A172 (cell line): Measurements from ENCODE around the gene CIART. TPM values are rescaled to one million over a fixed set of nuclear protein-coding genes. Genes with fewer than 3 reads are reported as not detected.
"Not testable (repeated sequence)": the region's sequence is repeated elsewhere in the genome, so short reads cannot be mapped to it uniquely, and the experiment has no call there.

Source experiments
- DNase-seq: peaks from one replicate; pipeline ENCODE4 v3.0.0-alpha.2; 2015; ENCODE audit warnings: low spot score
- total RNA-seq: library from RNA; depleted of rRNA; stranded (reverse); fragments of >200 nt; shearing (Covaris generic); gene quantifications from 2 replicates; pipeline ENCODE4 v1.2.3, GENCODE V29; 2014

The CIART gene
- total RNA-seq, 1 experiment from 2014 or later, result 15.2 TPM

DNA sequence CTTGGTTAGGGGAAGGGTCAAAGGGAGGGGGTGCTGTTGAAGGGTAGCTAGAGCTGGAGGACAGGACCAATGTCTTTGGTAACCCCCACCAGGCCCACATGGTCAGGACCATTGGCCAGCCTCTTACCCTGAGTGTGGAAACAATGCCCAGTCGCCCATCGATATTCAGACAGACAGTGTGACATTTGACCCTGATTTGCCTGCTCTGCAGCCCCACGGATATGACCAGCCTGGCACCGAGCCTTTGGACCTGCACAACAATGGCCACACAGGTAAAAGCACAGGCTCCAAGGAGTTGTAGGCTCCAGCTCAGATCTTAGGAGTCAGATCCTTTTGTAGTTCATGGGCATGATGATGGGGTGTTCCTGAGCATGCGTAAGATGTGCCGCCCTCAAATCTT, 21.0 kb upstream of the CIART start:
- no peak for DNase-seq

DNA sequence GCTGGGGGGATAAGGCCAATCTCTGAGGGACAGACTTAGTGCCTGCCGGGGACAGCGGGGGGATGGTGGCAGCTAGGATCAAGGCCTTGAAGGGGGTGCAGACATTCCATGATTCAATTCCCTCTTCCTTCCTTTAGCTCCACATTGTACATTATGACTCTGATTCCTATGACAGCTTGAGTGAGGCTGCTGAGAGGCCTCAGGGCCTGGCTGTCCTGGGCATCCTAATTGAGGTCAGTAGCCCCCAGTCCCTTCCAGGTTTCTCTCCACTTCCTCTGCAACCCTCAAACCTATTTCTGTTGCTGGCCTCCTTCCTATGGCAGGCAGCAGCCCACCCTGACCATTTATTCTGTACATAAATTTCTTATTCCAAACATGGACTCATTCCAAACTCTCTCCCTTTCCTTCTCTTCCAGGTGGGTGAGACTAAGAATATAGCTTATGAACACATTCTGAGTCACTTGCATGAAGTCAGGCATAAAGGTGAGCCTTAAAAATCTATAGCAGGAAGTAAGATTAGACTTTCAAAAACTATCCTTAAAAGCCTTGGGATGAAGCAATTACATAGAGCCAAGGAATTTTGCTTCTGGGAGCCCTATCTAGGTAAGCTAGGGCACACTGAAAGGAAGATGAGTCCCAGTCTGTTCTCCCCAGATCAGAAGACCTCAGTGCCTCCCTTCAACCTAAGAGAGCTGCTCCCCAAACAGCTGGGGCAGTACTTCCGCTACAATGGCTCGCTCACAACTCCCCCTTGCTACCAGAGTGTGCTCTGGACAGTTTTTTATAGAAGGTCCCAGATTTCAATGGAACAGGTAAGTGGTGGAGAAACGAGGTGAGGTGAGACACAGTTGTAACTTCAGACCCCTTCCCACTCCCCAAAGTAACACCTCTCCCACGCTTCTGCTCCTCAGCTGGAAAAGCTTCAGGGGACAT, 19.7 kb upstream of the CIART start:
- no peak for DNase-seq

DNA sequence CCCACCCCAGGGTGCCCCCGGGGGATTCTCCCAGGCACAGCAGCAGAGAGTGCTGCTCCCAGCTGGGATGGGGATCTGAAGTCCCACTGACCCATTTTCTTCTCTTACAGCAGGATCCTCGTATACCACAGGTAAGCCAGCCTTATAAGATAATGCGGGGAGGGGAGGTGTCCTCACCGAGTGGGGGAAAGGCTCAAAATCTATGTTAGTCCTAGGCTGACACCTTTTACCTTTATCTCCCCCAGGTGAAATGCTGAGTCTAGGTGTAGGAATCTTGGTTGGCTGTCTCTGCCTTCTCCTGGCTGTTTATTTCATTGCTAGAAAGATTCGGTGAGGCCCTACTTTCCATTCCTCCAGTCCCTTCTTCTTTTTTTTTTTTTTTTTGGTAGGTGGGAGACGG, 18.8 kb upstream of the CIART start:
- DNase-seq, result no peak

DNA sequence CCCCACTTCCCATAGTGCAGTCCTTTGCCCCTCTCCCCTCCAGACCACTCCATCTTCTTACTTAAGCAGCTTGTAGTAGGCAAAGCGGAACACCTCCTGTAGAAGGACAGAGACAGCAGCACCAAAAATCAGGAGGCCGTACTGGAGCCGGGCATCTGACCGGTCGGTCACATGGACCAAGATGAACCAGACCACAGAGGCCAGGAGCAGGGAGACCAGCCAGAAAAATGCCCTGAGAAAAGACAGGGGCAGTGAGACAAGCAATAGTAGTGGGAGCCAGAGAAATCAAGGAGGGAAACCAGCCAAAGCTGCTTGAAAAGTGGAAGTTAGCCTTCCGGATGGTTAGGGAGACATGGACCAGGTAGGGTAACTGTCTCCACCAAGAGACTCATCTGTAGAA, 14.5 kb upstream of the CIART start:
- DNase-seq, result no peak

DNA sequence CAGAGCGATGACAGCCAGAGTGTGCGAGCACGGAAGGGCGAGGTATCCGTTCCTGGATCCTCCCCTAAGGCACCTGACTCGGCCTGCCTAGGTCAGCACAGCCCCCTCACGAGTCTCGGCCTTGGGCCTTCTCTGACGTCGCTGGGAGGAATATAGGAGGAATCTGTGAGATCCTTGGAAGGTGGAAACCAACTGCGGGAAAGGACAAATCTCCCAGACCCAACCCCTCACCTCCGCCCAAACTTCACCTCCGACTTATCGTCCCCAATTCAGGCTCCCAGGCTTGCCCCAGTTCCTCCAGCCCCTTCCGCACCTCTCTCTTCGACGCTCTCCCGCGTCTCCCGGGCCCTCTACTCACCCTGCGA, 14.0 kb upstream of the CIART start:
- peak; percentile 44 for DNase-seq

DNA sequence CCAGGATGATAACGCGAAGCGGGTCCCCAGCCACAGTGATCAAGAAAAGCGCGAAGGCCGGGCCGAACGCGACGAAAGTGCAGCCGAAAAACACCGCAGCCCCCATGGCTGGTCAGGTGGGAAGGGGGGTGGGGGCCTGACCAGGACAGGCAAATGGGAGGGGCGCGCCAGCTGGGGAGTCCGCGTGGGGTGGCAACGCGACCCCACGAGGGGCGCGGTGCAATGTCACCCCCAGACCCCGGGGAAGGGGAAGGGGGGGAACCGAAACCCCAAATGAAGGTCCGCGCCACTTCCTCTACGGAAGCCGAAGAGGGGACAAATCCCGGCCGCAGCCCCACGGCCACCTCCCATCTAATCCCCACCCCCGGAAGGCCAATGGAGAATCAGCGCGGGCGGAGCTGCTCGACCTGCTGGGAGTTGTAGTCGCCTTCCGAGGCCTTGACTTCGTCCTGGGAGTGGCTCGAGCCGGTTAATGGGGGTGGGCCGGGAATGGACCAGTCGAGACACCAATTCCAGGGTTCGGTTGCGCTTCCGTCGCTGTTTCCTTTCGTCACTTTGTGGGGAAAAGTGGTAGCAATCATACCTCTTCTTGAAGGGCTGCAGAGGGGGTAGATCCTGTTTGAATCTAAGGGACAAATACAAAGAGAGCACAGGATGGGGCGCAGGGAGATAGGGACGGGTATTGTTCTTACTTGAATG, 13.5 kb upstream of the CIART start, which contains the start of gene APH1A:
TSS of gene APH1A (minus strand) at position 312 of the 699 bp plus-strand sequence. CDS start at position 106, 206 bp downstream.
- DNase-seq, result peak; percentile 98

DNA sequence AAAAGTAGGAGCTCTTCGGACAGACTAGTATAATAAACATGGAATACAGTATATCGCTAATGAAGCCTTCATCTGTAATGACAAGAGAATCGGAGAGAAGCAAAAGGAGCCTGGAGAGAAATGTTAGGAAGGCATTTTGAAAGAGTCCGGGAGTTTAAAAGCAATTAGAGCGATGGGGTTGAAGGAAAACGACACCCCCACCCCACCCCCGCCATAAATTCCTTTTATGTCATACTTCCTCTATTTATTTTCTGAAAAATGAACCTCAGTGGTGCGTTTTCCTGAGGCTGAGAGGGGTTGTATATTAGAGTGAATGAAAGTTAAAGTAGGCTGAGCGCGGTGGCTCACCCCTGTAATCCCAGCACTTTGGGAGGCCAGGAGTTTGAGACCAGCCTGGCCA, 12.9 kb upstream of the CIART start:
- no peak for DNase-seq

DNA sequence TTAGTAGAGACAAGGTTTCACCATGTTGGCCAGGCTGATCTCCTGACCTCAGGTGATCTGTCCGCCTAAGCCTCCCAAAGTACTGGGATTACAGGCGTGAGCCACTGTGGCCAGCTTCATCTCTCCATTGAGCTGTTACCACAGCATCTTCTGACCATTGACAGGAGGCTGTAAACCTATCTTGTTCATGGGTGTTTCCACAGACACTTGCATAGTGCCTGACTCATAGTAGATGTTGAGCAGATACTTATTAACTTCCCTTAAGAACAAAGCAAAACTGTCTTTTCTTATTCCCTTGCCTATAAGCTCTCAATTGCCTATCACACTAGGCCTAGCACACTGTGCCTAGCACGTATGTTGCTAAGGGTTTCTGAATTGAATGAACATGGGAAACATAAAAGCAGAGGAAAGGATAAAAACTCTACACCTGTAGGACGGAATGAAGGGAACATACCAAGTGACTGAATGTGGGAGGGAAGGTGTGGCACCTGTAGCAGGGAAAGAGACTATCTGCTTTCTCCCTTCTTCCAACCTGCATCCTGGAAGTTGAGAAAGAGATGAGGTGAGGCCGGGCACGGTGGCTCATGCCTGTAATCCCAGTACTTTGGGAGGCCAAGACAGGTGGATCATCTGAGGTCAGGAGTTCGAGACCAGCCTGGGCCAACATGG, 10.9 kb upstream of the CIART start:
- DNase-seq, result no peak

DNA sequence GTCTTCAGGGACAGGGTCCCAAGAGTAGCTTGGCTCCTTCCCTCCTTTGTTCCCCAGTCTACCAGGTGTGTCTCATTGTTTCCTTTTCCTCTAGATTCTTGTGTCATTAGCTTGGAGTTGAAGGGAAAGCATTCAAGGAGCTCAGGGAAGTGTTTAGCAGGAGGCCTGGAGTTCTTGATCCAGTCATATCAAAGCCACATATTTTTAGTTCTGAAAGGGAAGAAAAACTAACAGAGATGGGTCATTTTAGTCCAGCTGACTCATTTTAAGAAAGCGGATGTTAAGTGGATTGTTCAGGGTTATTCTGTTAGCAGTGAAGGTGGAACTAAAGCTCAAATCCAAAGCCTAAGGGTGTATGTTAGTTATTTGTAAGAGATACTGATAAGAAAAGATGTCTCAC, 9.0 kb upstream of the CIART start:
- DNase-seq, result no peak

DNA sequence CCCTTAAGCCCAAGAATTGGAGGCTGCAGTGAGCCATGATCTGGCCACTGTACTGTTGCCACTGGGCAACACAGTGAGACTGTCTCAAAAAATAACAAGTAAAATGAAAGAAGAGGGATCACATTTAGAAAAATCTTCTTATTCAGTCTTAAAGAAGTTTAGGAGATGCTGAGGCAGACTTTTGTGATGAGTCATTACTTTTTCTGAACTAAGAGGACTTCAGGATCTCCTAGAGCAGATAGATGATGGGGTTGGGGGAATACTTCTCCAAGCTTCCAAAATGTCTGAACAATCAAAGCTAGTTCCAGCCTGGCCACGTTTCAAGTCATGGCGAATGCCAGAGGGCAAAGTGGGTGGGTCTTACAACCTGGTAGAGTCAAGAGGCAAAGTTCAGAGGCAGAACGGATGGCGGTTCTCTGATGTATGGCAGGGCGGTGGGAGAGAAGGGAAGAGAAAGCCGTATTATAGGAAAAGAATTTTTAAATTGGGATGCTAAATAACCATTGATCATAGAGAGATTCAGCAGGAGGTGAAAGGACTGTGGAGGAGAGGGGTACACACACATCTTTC, 2.1 kb upstream of the CIART start:
- no peak for DNase-seq

DNA sequence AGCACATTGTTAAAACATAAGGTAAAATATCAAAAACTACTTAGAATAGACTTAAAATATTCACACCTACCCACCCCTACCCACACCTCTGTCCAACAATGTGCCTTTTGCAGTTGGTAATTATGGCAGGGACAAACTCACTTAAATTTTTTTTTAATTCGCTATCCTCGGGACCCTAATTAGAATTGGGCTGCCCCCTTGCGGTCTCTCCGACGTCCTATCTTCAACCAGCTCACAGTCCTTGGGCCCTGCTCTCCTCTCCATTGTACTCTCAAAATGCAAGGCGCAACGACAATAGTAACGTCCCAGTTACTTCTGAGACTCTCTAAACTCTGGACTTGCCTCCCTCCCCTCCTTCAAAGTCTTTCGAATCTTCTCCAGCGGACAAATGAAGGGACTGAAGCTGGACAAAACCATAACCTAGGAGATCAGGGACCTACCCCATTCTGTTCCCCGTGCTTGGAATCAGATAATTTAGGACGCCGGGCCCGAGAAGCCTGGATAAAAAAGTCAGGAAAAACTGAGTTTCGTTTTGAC, 1.1 kb upstream of the CIART start:
- peak; percentile 84 for DNase-seq

DNA sequence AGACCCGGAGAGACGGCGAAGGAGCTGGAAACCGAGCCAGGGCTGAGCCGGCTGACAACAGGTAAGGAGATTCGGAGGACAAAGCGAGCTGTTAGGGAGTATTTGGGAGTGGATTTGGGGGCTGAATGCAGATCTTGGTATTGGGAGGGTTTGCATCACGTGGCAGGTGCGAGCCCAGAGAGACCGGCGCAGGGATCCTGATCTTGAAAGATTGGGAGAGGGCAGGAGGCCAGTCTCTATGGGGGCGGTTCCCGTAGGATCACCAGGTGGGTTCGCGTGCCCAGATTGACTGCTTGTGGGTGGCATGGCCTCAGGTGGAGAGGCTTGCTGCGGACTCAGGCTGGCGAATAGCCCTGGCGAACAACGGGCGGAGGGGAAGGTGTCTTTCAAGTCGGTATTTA, 204 bp downstream of the CIART start:
- no peak for DNase-seq

DNA sequence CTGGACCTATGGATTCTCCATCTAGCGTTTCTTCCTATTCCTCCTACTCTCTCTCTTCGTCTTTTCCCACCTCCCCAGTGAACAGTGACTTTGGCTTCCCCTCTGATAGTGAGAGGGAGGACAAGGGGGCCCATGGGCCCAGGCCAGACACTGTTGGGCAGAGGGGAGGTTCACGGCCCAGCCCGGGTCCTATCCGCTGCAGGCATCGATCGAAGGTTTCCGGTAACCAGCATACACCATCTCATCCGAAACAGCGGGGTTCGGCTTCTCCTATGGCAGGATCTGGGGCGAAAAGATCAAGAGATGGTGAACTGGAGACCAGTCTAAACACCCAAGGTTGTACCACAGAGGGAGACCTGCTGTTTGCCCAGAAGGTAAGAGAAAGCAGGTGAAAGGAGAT, 906 bp downstream of the CIART start:
- no peak for DNase-seq

DNA sequence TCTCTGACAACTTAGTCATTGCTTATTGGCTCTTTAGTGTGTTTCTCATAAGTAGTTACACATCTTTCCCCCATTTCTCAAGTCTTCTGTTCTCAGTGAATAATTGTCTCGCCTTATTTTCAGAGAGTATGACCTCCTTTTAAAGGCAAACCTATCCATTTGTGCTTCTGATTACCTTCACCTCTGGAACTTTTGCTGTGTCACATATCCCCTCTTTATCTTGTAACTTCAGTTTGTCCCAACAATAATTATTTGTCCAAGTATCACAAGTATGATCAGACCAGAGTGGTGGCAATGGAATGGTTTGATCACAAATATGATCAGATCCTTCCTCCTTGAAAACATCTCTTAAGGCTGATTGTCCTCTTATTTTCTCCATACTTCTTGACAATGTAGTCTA, 6.0 kb downstream of the CIART start:
- DNase-seq, result no peak

DNA sequence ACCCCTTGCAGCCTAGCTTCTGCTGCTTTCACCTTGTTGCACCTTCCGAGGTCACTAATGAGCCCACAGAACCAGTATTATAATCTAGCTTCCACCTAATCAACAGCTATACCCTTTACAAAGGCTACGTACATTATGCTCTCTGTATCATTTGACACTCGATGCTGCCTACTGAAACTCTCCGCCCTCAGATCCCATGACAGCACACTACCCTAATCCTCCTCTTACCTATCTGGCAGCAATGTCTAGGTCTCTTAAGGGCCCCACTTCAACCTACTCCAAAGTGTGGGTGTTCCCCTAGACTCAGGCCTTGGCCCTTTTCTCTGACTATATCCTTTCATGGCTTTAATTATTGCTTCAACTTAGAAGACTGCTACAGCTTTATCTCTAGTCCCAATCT, 6.5 kb downstream of the CIART start:
- DNase-seq, result no peak

DNA sequence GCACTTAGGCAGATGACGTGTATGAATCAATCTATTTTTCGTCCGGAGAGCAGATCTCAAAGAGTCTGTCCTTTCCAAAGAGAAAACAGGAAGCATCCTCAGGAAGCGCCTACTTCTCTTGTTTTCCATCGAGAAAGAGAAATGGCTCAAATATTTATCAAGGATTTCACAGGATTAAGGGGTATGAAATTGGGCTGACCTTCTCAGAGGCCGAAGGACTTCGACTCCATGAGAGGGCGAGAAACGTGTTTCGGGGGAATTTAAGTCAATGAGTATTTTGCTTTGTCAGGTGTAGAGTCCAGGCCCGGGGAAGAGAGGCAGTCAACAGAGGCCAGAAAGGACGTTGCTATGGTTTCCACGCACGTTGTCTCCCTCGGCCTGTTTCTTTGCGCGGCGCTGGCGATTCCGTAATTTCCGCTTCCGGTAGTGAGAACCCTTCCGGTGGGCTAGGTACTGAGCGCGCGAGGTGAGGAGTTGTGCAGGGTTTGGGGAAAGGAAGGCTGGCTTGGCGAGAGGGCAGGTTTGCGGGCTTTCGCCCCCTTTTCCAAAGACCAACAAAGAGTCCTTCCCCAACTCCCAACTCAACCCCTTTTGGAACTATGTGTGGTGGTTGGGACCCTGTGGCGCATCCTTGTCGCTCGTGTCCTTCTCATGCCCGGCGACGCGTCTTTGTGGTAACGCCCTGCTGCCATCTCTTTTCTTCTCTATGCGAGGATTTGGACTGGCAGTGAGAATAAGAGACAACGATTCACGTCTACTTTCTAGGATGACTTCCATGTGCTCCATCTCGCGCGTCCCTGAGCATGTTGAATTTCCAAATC, 11.3 kb downstream of the CIART start, which contains the start of gene MRPS21:
TSS of gene MRPS21 (plus strand) at position 429 of the 821 bp plus-strand sequence. CDS start 506 bp downstream, outside the sequence.
- peak; percentile 79 for DNase-seq

DNA sequence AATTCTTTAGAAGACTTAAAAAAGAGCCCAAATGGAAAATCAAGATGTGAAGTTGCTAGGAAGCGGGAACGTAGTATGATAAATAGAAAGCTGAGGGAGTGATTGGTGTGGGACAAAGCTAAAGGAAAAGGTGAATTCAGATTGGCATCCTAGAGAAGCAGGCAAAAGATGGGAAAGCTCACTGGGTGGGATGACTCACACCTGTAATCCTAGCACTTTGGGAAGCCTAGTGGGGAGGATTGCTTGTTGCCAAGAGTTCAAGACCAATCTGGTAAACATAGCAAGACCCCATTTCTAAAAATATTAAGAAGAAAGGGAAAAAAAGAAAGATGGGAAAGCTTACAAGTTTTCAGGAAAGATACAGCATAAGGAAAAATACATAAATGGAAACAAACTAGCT, 13.1 kb downstream of the CIART start:
- no peak for DNase-seq

DNA sequence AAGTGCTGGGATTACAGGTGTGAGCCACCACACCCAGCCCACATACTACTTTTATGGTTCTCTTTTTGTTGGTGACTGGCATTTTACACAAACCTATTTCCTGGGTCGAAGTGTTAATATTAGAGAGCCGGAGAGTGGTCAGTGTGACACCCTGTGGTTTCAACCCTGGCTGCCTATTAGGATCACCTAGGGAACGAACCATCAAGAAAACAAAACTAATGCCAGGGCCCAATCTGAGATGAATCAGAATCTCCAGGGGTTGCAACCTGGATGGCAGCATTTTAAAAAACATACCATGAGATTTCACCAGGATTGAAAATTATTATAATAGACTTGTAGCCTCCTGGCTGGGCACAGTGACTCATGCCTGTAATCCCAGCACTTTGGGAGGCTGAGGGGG, 17.4 kb downstream of the CIART start:
- DNase-seq, result no peak

DNA sequence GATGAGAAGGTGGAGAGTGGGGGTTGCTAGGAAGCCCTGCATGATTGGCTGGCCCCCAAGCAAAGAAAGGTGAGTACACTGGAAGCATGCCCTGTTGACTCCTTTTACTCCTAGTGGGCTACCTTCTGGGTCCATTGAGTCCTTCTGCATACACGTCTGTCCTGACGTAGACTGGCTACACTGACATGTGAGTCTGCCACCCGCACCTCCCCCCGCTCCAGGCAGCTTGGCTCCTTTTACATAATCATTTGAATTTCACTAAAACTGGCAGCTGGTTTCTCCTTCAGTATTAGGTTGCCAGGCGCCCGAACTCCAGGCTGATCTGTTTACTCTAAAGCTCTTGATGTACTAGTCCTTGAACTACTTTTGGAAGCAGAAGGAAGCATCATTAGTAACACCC, 20.0 kb downstream of the CIART start:
- DNase-seq, result no peak

DNA sequence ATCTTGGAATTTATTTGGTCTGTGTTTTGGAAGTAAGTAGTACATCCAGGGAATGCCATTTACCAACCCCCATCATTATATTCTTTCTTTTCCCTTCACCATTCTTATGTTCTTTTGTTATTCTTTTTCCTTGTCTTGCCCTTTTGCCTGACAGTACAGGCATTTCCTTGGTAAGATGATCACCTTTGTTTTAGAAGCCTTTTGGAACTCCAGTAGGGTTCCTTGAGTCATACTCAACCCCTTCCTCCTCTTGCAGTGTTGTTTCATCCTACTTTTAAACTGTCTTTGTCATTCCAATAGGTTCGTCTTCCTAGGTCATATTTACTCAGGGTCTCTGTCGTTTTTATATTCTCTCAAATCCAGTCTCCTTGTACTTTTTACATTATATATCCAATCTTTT, 20.5 kb downstream of the CIART start:
- DNase-seq, result no peak

DNA sequence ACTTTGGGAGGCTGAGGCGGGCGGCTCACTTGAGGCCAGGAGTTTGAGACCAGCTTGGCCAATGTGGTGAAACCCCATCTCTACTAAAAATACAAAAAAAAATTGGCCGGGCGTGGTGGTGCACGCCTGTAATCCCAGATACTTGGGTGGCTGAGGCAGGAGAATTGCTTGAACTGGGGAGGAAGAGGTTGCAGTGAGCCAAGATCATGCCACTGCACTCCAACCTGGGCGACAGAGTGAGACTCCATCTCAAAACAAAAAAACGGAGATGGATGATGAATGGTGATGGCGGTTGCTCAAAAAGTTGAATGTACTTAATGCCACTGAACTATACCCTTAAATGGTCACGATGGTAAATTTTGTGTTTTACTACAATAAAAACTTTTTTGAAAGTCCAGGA, 26.2 kb downstream of the CIART start:
- DNase-seq, result not testable (repeated sequence)
